Activated CD4-positive, alpha-beta T cell treated with anti-CD3 and anti-CD28 coated beads, Interleukin-2, amount 50 U/mL, for 4 hours (primary cell): ENCODE data around the gene EIF5A.
A peak's percentile ranks its signal among the peaks of the same experiment; 100 is the strongest.

Experiments
- DNase-seq, 2 experiments: peaks; one replicate each; pipeline ENCODE4 v3.0.0-alpha.2; 2020

EIF5A gene

GRCh38 chr17:7313890-7314718 lies 6.7 kb downstream of the EIF5A start:
- no peak for DNase-seq

GRCh38 chr17:7314719-7315569 lies 7.5 kb downstream of the EIF5A start, which contains the start of gene GPS2:
Gene GPS2, minus strand, starts transcription at chr17:7315360. Its CDS starts 308 bp downstream, at chr17:7315052.
- peak; percentile 90 to 91 for DNase-seq

GRCh38 chr17:7315570-7316235 lies 8.3 kb downstream of the EIF5A start:
- no peak for DNase-seq

- no peak for DNase-seq
These were observed 9.9 kb downstream of the EIF5A start for GRCh38 chr17:7317161-7317803.

GRCh38 chr17:7318121-7318860 lies 10.9 kb downstream of the EIF5A start:
- DNase-seq = no peak

- no peak for DNase-seq
These were observed 14.0 kb downstream of the EIF5A start for GRCh38 chr17:7321466-7321865.

- DNase-seq = no peak
These were observed 15.2 kb downstream of the EIF5A start for GRCh38 chr17:7322520-7323194.

GRCh38 chr17:7323731-7324437 lies 16.5 kb downstream of the EIF5A start:
- peak; percentile 57 to 59 for DNase-seq

GRCh38 chr17:7324438-7324779 lies 17.0 kb downstream of the EIF5A start:
- DNase-seq = no peak

GRCh38 chr17:7325031-7325528 lies 17.7 kb downstream of the EIF5A start:
- no peak for DNase-seq

- no peak for DNase-seq
These were observed 18.8 kb downstream of the EIF5A start for GRCh38 chr17:7326186-7326585.

GRCh38 chr17:7327056-7327455 lies 19.6 kb downstream of the EIF5A start:
- no peak for DNase-seq

GRCh38 chr17:7327501-7327900 lies 20.1 kb downstream of the EIF5A start:
- no peak for DNase-seq

GRCh38 chr17:7328009-7328408 lies 20.6 kb downstream of the EIF5A start:
- DNase-seq = no peak

GRCh38 chr17:7328840-7329373 lies 21.5 kb downstream of the EIF5A start, which contains the start of gene NEURL4:
Gene NEURL4, minus strand, starts transcription at chr17:7329335. Its CDS starts 23 bp downstream, at chr17:7329312.
- DNase-seq = no peak

- DNase-seq = peak; percentile 94
These were observed 22.1 kb downstream of the EIF5A start for GRCh38 chr17:7329374-7329996.

GRCh38 chr17:7329997-7330637 lies 22.7 kb downstream of the EIF5A start:
- DNase-seq = peak; percentile 67 to 70

- DNase-seq = no peak
These were observed 23.2 kb downstream of the EIF5A start for GRCh38 chr17:7330638-7331015.

GRCh38 chr17:7332111-7332510 lies 24.7 kb downstream of the EIF5A start:
- no peak for DNase-seq
